ENCODE results near the gene SNX5.

SNX5 gene

GRCh38 chr20:17916433-17916891, 52.1 kb downstream of the SNX5 start:
- DNase-seq (ENCODE audit: low read depth) = no peak

DNA sequence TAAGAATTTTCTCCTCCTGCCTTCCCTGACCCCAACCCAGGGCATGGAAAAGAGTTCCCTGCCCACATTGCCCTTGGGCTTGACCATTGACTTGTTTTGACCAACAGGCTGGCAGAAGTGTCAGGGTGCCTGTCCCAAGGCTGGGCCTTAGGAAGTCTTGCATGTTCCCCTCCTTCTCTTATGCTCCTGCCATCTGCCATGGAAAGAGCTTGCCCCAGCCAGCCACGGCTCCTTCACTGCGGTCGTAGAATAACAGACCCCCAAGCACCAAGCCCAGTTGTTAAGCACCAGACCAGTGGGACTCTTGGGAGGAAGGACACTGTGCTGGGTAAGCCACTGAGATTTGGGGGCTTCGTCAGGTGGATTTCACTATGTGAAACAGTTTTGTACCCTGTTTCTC, 53.6 kb downstream of the SNX5 start:
- no peak for DNase-seq (ENCODE audit: low read depth)

- no peak for DNase-seq (ENCODE audit: low read depth)
Measured at GRCh38 chr20:17912916-17913315, 55.7 kb downstream of the SNX5 start.

DNA sequence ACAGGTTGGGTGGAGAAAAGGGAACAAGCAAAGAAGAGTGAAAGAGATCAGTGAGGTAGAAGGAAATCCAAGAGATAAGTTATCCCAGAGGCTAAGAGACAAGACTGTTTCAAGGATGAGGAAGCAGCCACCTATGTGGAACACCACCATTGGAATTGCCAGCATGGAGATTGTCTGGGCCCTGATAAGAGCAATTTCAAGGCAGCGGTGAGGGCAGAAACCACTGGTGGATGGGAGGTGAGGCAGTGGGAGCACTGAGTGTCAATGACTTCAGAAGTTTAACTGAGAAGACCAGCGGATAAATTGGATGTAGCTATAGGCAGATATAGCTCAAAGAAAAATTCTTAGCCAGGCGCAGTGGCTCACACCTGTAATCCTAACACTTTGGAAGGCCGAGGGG, 56.7 kb downstream of the SNX5 start:
- DNase-seq (ENCODE audit: low read depth) = no peak

DNA sequence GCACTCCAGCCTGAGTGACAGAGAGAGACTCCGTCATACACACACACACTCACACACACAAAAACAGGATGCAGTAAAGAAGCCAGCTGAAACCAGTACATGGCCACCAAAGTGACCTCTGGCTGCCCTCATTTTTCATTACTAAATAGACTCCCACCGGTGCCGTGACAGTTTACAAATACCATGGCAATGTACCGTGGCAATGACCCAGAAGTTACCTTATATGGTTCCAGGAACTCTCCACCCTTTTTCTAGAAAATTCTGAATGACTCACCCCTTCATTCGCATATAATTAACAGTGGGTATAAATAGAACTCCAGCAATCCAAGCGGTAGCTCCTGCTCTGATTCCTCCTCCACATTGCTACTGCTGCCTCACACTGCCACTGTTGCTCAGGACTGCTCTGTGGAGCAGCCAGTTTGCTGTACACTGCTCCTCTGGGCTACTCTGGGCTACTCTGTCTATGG, 57.7 kb downstream of the SNX5 start:
- DNase-seq (ENCODE audit: low read depth) = no peak

- no peak for DNase-seq (ENCODE audit: low read depth)
Measured at GRCh38 chr20:17909869-17910321, 58.7 kb downstream of the SNX5 start.

- DNase-seq (ENCODE audit: low read depth) = no peak
Measured at GRCh38 chr20:17905544-17905943, 63.0 kb downstream of the SNX5 start.

- DNase-seq (ENCODE audit: low read depth) = no peak
Measured at GRCh38 chr20:17904027-17904426, 64.6 kb downstream of the SNX5 start.

DNA sequence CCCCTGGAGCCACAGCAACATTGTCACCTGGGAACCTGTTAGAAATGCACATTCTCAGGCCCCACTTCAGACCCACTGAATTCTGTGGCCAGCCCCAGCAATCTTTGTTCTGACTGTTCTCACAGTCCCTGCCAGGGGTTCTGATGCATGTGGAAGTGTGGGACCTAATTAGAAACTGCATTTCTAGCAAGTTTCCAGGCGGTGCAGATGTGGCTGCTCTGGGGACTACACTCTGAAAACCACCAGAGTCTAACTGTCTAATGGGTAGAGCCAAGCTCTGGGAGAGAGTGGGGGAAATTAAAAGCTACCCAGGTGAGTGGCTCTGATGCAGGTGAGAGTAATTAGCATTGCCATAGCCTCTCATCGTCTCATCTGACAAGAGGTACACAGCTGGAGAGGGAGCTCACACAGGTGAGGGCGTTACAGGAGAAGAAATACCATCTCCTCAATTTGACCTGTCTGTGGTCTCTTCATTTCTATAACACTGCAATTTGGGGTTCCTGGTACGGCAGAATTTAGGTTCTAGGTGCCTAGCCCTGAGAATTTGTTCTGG, 66.0 kb downstream of the SNX5 start:
- DNase-seq (ENCODE audit: low read depth) = no peak

DNA sequence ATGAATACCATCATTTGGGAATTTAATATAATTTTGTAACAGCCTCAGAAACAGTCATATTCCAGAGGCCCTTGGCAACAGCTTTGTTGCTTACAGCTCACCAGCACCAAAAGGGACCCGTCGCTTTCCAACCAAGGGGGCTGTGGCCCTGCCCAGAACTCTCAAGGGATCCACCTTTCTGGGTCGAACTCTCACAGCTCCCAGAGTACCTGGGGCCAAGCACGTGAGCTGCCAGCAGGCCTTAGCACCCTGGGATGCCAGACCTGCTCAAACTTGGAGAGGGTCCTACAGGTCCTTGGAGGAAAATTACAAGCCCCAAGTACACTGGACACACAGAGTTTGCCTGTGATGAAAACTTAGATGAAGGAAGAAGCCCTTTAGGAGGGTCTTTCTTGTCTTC, 66.6 kb downstream of the SNX5 start:
- DNase-seq (ENCODE audit: low read depth) = no peak

DNA sequence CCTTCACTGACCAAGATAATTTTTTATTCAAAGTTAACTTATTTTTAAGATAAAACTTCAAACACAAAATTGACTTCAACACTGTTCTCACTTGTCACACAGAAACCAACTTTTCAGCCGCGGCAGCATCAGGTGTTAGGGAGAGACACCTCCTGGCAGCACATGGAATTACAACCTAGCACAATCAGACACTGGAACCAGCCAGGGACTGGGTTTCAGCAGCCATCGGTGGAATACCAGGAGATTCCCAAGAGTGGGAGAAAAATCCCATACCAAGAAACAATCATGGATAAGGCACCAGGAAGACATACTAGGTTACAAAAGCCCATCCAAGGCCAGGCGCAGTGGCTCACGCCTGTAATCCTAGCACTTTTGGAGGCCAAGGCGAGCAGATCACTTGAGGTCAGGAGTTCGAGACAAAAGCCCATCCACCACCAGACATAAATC, 70.0 kb downstream of the SNX5 start:
- peak; percentile 16 for DNase-seq (ENCODE audit: low read depth)

DNA sequence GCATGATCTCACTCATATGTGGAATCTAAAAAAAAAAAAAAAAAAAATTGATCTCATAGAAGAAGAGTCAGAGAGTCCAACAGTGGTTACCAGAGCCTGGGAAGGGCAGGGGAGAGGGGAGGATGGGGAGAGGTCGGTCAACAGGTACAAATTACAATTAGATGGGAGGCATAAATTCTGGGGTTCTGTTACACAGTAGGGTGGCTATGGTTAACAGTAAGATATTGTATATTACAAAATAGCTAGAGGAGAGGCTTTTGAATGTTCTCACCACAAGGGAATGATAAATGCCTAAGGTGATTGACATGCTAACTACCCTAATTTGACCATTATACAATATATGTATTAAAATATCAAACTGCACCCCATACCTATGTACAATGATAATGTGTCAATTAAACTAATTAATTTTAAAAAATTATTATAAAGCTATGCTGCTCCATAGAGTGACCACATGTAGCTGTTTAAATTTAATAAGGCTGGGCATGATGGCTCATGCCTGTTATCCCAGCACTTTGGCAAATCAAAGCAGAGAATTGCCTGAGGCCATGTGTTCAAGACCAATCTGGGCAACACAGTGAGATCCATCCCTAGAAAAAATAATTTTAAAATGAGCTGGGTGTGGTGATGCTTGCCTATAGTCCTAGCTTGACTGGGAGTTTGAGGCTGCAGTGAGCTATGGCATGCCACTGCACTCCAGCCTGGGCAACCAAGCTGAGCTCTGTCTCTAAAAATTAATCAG, 70.9 kb downstream of the SNX5 start:
- DNase-seq (ENCODE audit: low read depth) = no peak

GRCh38 chr20:17896771-17897369, 71.7 kb downstream of the SNX5 start:
- no peak for DNase-seq (ENCODE audit: low read depth)

DNA sequence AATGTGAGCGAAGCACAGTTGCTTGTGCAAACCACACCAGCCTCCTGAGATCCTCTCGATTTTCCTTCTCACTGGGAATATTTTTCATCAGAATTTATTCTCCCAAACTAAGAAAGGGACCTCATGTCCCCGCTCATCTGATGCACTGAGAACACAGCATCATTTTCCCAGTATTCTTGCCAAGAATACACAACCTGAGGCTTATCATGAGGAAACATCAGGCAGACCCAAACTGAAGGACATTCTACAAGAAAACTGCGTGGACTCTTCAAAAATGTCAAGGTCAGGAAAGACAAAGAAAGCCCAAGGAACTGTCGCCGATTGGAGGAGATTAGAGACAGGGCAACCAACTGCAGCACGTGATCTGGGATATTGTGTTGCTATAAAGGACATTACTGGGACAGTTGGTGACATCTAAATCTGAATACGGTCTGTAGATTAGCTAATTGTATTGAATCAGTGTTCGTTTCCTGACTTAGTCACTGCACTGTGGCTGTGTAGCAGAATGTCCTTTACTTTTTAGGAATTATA, 72.3 kb downstream of the SNX5 start:
- no peak for DNase-seq (ENCODE audit: low read depth)

GRCh38 chr20:17895641-17896171, 72.9 kb downstream of the SNX5 start:
- no peak for DNase-seq (ENCODE audit: low read depth)

GRCh38 chr20:17893445-17893844, 75.1 kb downstream of the SNX5 start:
- DNase-seq (ENCODE audit: low read depth) = no peak

DNA sequence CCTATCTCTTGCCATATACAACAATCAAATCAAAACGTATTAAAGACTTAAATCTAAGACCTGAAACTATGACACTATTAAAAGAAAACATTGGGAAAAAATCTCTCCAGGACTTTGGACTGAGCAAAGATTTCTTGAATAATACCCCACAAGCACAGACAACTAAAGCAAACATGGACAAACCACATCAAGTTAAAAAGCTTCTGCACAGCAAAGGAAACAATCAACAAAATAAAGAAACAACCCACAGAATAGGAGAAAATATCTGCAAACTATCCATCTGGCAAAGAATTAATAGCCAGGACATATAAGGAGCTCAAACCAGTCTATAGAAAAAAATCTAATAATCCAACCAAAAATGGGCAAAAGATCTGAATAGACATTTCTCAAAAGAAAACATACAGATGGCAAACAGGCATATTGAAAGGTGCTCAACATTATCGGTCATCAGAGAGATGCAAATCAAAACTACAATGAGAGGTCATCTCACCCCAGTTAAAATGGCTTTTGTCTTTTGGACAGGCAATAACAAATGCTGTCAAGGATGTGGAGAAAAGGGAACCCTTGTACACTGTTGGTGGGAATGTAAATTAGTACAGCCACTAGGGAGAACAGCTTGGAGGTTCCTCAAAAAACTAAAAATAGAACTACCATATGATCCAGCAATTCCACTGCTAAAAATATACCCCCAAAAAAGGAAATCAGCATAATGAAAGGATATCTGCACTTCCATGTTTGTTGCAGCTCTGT, 76.2 kb downstream of the SNX5 start:
- no peak for DNase-seq (ENCODE audit: low read depth)

All from T-helper 22 cell (primary cell).